ENCODE measurements around the gene TLR9. TPM values are rescaled to one million over a fixed set of nuclear protein-coding genes. Genes with fewer than 3 reads are reported as not detected.

TLR9 gene
- polyA plus RNA-seq, 1 of the 3 experiments (the other 2 are of a cell fraction), result 0.12 TPM

GRCh38 chr3:52259448-52259847 is 34.0 kb upstream of the TLR9 start:
- no peak for DNase-seq
- Histone ChIP-seq H3K4me2 (no peak overlapping the region), H3K9me3 (no peaks in the 10 kb centered on the region), H3K36me3 (replicated peaks in 1 of 2; ENCODE audit: control insufficient read depth in 1 of 2, insufficient read depth in 2 of 2, low read length in 1 of 2) (peaks cover 84 to 85% of the 10 kb centered on the region in 2 experiments), H3K4me1 (ENCODE audit: control insufficient read depth in 1 of 2, insufficient read depth in 2 of 2, low read depth in 1 of 2, low read length in 1 of 2) (no peaks in the 10 kb centered on the region), H3K4me3 (ENCODE audit: low read depth in 2 of 2, low read length in 1 of 2) (no peak overlapping the region), H3K9ac (no peak overlapping the region), H3K9me2 (no peaks in the 10 kb centered on the region), H2AFZ (ENCODE audit: low read depth) (no peak overlapping the region), H4K20me1 (ENCODE audit: insufficient read depth) (peaks cover 23% of the 10 kb centered on the region; the same call in 1 of the 2 replicates), H3K79me2 (ENCODE audit: insufficient read depth) (peaks cover 73% of the 10 kb centered on the region), H3K27me3 (ENCODE audit: insufficient read depth) (no peaks in the 10 kb centered on the region), H3F3A (replicated peaks; ENCODE audit: insufficient read depth) (peaks cover 14% of the 10 kb centered on the region), H3K27ac (ENCODE audit: low read depth in 2 of 2, low read length in 1 of 2) (peak overlapping the region in 1 of 2 experiments; percentile 10; a peak in 1 of 4 replicates)
- TF ChIP-seq REST (IDR thresholded peaks at IDR 0.05; ENCODE audit: low read depth, low read length), result no peak
- TF ChIP-seq EP300 (IDR thresholded peaks at IDR 0.05; ENCODE audit: borderline replicate concordance in 1 of 2, low read depth in 1 of 2, low read length in 1 of 2), result no peak
- no peak for TF ChIP-seq JUND (IDR thresholded peaks at IDR 0.05)
- WGBS (ENCODE audit: low lambda C conversion rate), result 88% methylated on average over 4 of the region's 4 CpGs
- ChIA-PET POLR2A (interaction anchor here (1.0 to 1.7 kb wide), 3 partner anchors 10 to 19 kb away, joined by 3 to 8 read pairs (median 4); partner anchors contain the start of gene WDR82), CTCF (interaction anchor here (1.8 to 2.6 kb wide), 2 partner anchors 19 to 80 kb away, joined by 6 to 8 read pairs; partner anchors contain the start of gene WDR82)

GRCh38 chr3:52259035-52259434 is 33.6 kb upstream of the TLR9 start:
- Histone ChIP-seq H4K20me1 (ENCODE audit: insufficient read depth) (peaks cover 19% of the 10 kb centered on the region; the same call in 1 of the 2 replicates), H3K9ac (no peak overlapping the region), H2AFZ (ENCODE audit: low read depth) (no peak overlapping the region), H3F3A (replicated peaks; ENCODE audit: insufficient read depth) (peaks cover 14% of the 10 kb centered on the region), H3K4me1 (ENCODE audit: control insufficient read depth in 1 of 2, insufficient read depth in 2 of 2, low read depth in 1 of 2, low read length in 1 of 2) (no peaks in the 10 kb centered on the region), H3K4me3 (ENCODE audit: low read depth in 2 of 2, low read length in 1 of 2) (no peak overlapping the region), H3K36me3 (replicated peaks in 1 of 2; ENCODE audit: control insufficient read depth in 1 of 2, insufficient read depth in 2 of 2, low read length in 1 of 2) (peaks cover 84 to 85% of the 10 kb centered on the region in 2 experiments), H3K9me2 (no peaks in the 10 kb centered on the region), H3K79me2 (ENCODE audit: insufficient read depth) (peaks cover 69% of the 10 kb centered on the region), H3K9me3 (no peaks in the 10 kb centered on the region), H3K4me2 (no peak overlapping the region), H3K27ac (ENCODE audit: low read depth in 2 of 2, low read length in 1 of 2) (peak overlapping the region in 1 of 2 experiments; percentile 14; a peak in 2 of 4 replicates), H3K27me3 (ENCODE audit: insufficient read depth) (no peaks in the 10 kb centered on the region)
- CTCF ChIA-PET, result interaction anchor here (0.9 to 2.6 kb wide), 4 partner anchors 8 to 80 kb away, joined by 3 to 8 read pairs (median 6); partner anchors contain the start of gene WDR82
- WGBS (ENCODE audit: low lambda C conversion rate), result 79% methylated on average over 1 of the region's 1 CpG
- no peak for DNase-seq
- POLR2A ChIA-PET, result interaction anchor here (1.2 to 1.7 kb wide), 2 partner anchors 10 to 20 kb away, joined by 4 to 8 read pairs; partner anchors contain the start of gene WDR82
- TF ChIP-seq TCF12 (IDR thresholded peaks at IDR 0.05) (0 out of 2 replicates have a peak, but pooled peaks have one; percentile 15), SIN3A (IDR thresholded peaks at IDR 0.05; ENCODE audit: borderline replicate concordance, low read depth, low read length) (no peak), CHD2 (IDR thresholded peaks at IDR 0.05; ENCODE audit: low read length, partially characterized antibody) (no peak), PBX3 (IDR thresholded peaks at IDR 0.05) (peak; percentile 46)
